ENCODE results near the gene TTC21B. TPM values are rescaled to one million over a fixed set of nuclear protein-coding genes. Genes with fewer than 3 reads are reported as not detected.

The TTC21B gene
- total RNA-seq, 1 experiment from 2014 or later = 20.8 TPM

DNA sequence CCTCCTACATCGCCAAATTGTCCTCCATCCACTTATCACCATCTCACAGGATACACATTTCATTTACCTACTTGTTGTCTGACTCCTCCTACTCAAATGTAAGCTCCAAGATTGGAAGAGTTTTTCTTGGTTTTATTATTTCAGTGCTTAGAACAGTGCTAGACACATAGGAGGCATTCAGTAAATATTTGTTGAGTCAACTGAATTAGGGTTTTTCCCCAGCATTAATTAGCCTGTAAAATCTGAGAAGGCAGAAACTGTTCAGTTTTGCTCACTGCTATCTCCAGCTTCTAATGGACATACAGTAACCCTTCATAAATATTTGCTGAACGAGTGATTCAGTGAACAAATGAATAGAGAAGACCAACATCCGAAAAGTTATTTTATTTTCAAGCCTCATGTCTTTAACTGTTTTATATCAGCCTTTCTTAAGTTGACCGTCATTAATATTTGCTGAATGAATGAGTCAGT lies 800 bp downstream of the TTC21B start:
- H3K4me3 Mint-ChIP-seq = no peak overlapping the region
- H3K4me1 Mint-ChIP-seq = peaks cover 21% of the 10 kb centered on the region
- CTCF ChIA-PET = interaction anchor here (0.9 to 3.7 kb wide), 8 partner anchors 8 to 936 kb away, joined by 3 to 21 read pairs (median 6); partner anchors contain the start of gene SCN1A
- H3K36me3 Mint-ChIP-seq = peaks cover 4% of the 10 kb centered on the region; the same call in 1 of the 2 replicates
- DNase-seq (ENCODE audit: low spot score) (no peak), ATAC-seq (no peak)
- POLR2A ChIA-PET = interaction anchor here (0.5 to 1.2 kb wide), 4 partner anchors 22 to 196 kb away, joined by 3 to 5 read pairs (median 3); no protein-coding TSS in a partner anchor
- no peaks in the 10 kb centered on the region for H3K27me3 Mint-ChIP-seq (ENCODE audit: low read depth)
- TF ChIP-seq, protein P1, sequence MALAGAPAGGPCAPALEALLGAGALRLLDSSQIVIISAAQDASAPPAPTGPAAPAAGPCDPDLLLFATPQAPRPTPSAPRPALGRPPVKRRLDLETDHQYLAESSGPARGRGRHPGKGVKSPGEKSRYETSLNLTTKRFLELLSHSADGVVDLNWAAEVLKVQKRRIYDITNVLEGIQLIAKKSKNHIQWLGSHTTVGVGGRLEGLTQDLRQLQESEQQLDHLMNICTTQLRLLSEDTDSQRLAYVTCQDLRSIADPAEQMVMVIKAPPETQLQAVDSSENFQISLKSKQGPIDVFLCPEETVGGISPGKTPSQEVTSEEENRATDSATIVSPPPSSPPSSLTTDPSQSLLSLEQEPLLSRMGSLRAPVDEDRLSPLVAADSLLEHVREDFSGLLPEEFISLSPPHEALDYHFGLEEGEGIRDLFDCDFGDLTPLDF (CRISPR knock-in tag; IDR thresholded peaks at IDR 0.05) = no peak
- TF ChIP-seq NR3C1 (CRISPR knock-in tag; conservative IDR thresholded peaks at IDR 0.05; ENCODE audit: low read depth) (no peak), FOXJ3 (CRISPR knock-in tag; IDR thresholded peaks at IDR 0.05; ENCODE audit: borderline replicate concordance) (no peak), ZNF416 (CRISPR knock-in tag; IDR thresholded peaks at IDR 0.05) (no peak), ZNF138 (CRISPR knock-in tag; conservative IDR thresholded peaks at IDR 0.05) (no peak), ZNF219 (CRISPR knock-in tag; IDR thresholded peaks at IDR 0.05; ENCODE audit: borderline replicate concordance) (no peak), CREB1 (CRISPR knock-in tag; IDR thresholded peaks at IDR 0.05) (no peak), SMAD3 (CRISPR knock-in tag; IDR thresholded peaks at IDR 0.05; ENCODE audit: borderline replicate concordance) (no peak), GRHL2 (CRISPR knock-in tag; IDR thresholded peaks at IDR 0.05; ENCODE audit: insufficient replicate concordance, severe bottlenecking) (no peak), TCF7 (CRISPR knock-in tag; IDR thresholded peaks at IDR 0.05; ENCODE audit: low read depth) (no peak), FOXK1 (CRISPR knock-in tag; IDR thresholded peaks at IDR 0.05) (no peak), RORB (CRISPR knock-in tag; IDR thresholded peaks at IDR 0.05) (no peak), ZNF396 (CRISPR knock-in tag; IDR thresholded peaks at IDR 0.05; ENCODE audit: borderline replicate concordance) (no peak), CBFB (CRISPR knock-in tag; IDR thresholded peaks at IDR 0.05; ENCODE audit: low read depth) (no peak)
- TF ChIP-seq, protein P2, sequence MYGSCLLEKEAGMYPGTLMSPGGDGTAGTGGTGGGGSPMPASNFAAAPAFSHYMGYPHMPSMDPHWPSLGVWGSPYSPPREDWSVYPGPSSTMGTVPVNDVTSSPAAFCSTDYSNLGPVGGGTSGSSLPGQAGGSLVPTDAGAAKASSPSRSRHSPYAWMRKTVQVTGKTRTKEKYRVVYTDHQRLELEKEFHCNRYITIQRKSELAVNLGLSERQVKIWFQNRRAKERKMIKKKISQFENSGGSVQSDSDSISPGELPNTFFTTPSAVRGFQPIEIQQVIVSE (CRISPR knock-in tag; IDR thresholded peaks at IDR 0.05; ENCODE audit: borderline replicate concordance) = no peak
- TF ChIP-seq, protein P3, sequence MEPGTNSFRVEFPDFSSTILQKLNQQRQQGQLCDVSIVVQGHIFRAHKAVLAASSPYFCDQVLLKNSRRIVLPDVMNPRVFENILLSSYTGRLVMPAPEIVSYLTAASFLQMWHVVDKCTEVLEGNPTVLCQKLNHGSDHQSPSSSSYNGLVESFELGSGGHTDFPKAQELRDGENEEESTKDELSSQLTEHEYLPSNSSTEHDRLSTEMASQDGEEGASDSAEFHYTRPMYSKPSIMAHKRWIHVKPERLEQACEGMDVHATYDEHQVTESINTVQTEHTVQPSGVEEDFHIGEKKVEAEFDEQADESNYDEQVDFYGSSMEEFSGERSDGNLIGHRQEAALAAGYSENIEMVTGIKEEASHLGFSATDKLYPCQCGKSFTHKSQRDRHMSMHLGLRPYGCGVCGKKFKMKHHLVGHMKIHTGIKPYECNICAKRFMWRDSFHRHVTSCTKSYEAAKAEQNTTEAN (CRISPR knock-in tag; IDR thresholded peaks at IDR 0.05) = no peak
- TF ChIP-seq, protein P4, sequence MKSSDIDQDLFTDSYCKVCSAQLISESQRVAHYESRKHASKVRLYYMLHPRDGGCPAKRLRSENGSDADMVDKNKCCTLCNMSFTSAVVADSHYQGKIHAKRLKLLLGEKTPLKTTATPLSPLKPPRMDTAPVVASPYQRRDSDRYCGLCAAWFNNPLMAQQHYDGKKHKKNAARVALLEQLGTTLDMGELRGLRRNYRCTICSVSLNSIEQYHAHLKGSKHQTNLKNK (CRISPR knock-in tag; IDR thresholded peaks at IDR 0.05) = no peak
- TF ChIP-seq, protein P5, sequence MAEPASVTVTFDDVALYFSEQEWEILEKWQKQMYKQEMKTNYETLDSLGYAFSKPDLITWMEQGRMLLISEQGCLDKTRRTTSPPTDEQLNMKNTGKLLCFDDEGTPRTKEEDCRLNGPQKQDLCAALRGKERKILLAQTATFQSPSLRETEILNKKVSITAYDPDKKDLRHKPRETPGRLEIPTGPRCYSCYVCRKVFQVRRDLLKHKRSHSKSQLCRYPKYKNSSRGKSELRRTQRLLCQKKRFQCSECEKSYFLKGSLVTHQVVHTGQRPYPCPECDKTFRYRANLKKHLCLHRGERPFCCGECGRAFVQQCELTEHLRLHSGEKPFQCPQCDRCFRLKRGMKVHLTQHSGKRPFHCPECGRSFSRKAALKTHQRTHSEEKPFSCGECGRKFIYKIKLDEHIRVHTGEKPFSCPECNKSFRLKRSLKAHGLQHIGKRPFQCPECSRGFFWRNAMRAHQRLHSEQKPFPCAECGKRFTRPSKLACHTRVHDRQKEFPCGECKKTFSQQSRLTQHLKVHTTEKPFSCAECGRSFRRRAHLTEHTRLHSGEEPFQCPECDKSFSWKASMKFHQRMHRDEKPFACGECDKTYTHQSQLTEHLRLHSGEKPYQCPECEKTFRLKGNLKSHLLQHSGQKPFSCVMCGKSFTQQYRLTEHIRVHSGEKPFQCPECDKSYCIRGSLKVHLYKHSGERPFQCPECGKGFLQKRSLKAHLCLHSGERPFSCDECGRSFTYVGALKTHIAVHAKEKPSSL (CRISPR knock-in tag; conservative IDR thresholded peaks at IDR 0.05) = no peak
- peaks cover 6% of the 10 kb centered on the region for H3K9me3 Mint-ChIP-seq
- H3K27ac Mint-ChIP-seq = no peak overlapping the region

DNA sequence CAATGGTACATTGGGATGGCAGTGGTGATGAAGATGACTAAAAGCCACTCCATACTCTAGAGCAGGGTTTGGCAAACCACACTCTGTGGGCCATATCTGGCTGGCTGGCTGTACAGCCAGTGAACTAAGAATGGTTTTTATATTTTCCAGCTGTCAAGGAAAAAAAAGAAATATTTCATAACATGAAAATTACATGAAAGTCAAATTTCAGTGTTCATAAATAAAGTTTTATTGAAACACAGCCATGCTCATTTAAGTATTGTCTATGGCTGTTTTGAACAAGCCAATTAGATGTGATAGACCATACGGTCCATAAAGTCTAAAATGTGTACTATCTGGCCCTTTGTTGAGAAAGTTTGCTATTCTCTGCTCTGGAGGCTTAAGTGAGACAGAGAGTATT lies 1.5 kb downstream of the TTC21B start:
- Mint-ChIP-seq H3K36me3 (peaks cover 9% of the 10 kb centered on the region; the same call in 1 of the 2 replicates), H3K4me3 (no peak overlapping the region), H3K27me3 (ENCODE audit: low read depth) (no peaks in the 10 kb centered on the region), H3K9me3 (peaks cover 6% of the 10 kb centered on the region), H3K27ac (no peak overlapping the region), H3K4me1 (peaks cover 21% of the 10 kb centered on the region)
- ChIA-PET POLR2A (interaction anchor here (0.8 kb wide), 1 partner anchor 13 kb away, joined by 3 read pairs; no protein-coding TSS in a partner anchor), CTCF (interaction anchor here (2.1 kb wide), 1 partner anchor 260 kb away, joined by 5 read pairs; no protein-coding TSS in a partner anchor)
- ATAC-seq (no peak), DNase-seq (ENCODE audit: low spot score) (no peak)
- TF ChIP-seq, protein P6, sequence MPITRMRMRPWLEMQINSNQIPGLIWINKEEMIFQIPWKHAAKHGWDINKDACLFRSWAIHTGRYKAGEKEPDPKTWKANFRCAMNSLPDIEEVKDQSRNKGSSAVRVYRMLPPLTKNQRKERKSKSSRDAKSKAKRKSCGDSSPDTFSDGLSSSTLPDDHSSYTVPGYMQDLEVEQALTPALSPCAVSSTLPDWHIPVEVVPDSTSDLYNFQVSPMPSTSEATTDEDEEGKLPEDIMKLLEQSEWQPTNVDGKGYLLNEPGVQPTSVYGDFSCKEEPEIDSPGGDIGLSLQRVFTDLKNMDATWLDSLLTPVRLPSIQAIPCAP (CRISPR knock-in tag; IDR thresholded peaks at IDR 0.05) = no peak
- TF ChIP-seq, protein P2 (CRISPR knock-in tag; IDR thresholded peaks at IDR 0.05; ENCODE audit: borderline replicate concordance) = no peak
